A549 (cell line): ENCODE measurements around the gene C10orf67. TPM values are rescaled to one million over a fixed set of nuclear protein-coding genes. Genes with fewer than 3 reads are reported as not detected.

Experiments
- ATAC-seq, 2 experiments: fragments of 200-7000 bp in 1 of 2; fragments of >200 bp in 1 of 2; cut with Nextera tagmentation in 1 of 2; cut with Tn5 transposase in 1 of 2; 3 replicates each; pipeline versions ENCODE4 v1.8.0 to v1.9.1; 2018 to 2020; ENCODE audit warnings: mild to moderate bottlenecking in 1 of 2, moderate library complexity in 1 of 2
- CTCF ChIA-PET: fragments of 300-600 bp; sonication (Branson Sonifier 250); formaldehyde crosslinking; extraction: SDS; loops from one replicate; lab custom pipeline; 2021; ENCODE audit warnings: antibody characterized with exemption, inconsistent platforms; lab: Yijun Ruan, JAX
- POLR2A ChIA-PET: fragments of 350-600 bp; formaldehyde crosslinking; extraction: SDS; loops from one replicate; lab custom pipeline; 2021; ENCODE audit warnings: antibody characterized with exemption, inconsistent platforms; lab: Yijun Ruan, JAX
- DNase-seq, 2 experiments: peaks; one replicate each; pipeline versions ENCODE4 v3.0.0 to v3.0.0-alpha.2; 2011 to 2016; ENCODE audit warnings: low read depth in 1 of 2, low spot score in 1 of 2
- FAIRE-seq: peaks from 2 replicates; lab custom pipeline; 2011; peaks lifted over from hg19 to GRCh38; lab: Jason Lieb, UNC
- H3K27ac ChIP-seq, 2 experiments: fragments of >200 bp; sonication (Bioruptor Twin); formaldehyde crosslinking; 3 replicates each; pipeline ENCODE4 v1.5.1; 2016 to 2017
- H3K4me1 ChIP-seq: fragments of >200 bp; sonication (Bioruptor Twin); formaldehyde crosslinking; 3 replicates; pipeline ENCODE4 v1.6.1; 2016
- H3K4me2 ChIP-seq: fragments of >200 bp; sonication (Bioruptor Twin); formaldehyde crosslinking; 3 replicates; pipeline ENCODE4 v1.6.1; 2016
- H3K4me3 ChIP-seq: fragments of >200 bp; sonication (Bioruptor Twin); formaldehyde crosslinking; 3 replicates; pipeline ENCODE4 v1.5.1; 2016
- H3K9me3 ChIP-seq: fragments of >200 bp; sonication (Bioruptor Twin); formaldehyde crosslinking; 3 replicates; pipeline ENCODE4 v1.6.1; 2016
- BCL3 ChIP-seq: fragments of >200 bp; sonication (Bioruptor Twin); formaldehyde crosslinking; IDR thresholded peaks from 3 replicates; pipeline ENCODE4 v1.6.1; 2016
- CHD4 ChIP-seq: fragments of 200-600 bp; sonication (generic); IDR thresholded peaks from 2 replicates; pipeline ENCODE4 v1.6.1; 2016; ENCODE audit warnings: antibody characterized with exemption, mild to moderate bottlenecking, borderline replicate concordance
- HDAC2 ChIP-seq: fragments of 200-600 bp; sonication (generic); IDR thresholded peaks from 2 replicates; pipeline ENCODE4 v1.6.1; 2016
- HMGXB4 ChIP-seq: fragments of 250-450 bp; sonication (Bioruptor Pico); IDR thresholded peaks from 2 replicates; pipeline ENCODE4 v1.5.0; 2021; ENCODE audit warnings: mild to moderate bottlenecking, moderate library complexity, borderline replicate concordance
- MYC ChIP-seq: IDR thresholded peaks from 2 replicates; pipeline ENCODE4 v1.6.1; 2012; ENCODE audit warnings: mild to moderate bottlenecking, inconsistent platforms, low read length, improper control_type of control experiment, borderline replicate concordance
- NPAS2 ChIP-seq: fragments of 250-450 bp; sonication (Bioruptor Pico); IDR thresholded peaks from 2 replicates; pipeline ENCODE4 v1.8.0; 2022; ENCODE audit warnings: mild to moderate bottlenecking, moderate library complexity, borderline replicate concordance
- PBX3 ChIP-seq: IDR thresholded peaks from 2 replicates; pipeline ENCODE4 v1.6.1; 2012
- POLR2A ChIP-seq: IDR thresholded peaks from 2 replicates; pipeline ENCODE4 v1.6.1; 2012; ENCODE audit warnings: mild to moderate bottlenecking, low read length
- POLR2AphosphoS2 ChIP-seq: conservative IDR thresholded peaks from 2 replicates; pipeline ENCODE4 v1.6.1; 2012; ENCODE audit warnings: low read length, improper control_type of control experiment, inconsistent platforms
- RARB ChIP-seq: fragments of 250-450 bp; sonication (Bioruptor Pico); IDR thresholded peaks from 2 replicates; pipeline ENCODE4 v1.8.0; 2021; ENCODE audit warnings: mild to moderate bottlenecking, moderate library complexity
- REST ChIP-seq: fragments of 200-600 bp; sonication (generic); IDR thresholded peaks from 2 replicates; pipeline ENCODE4 v1.6.1; 2016; ENCODE audit warnings: antibody characterized with exemption, mild to moderate bottlenecking, moderate library complexity
- RNF2 ChIP-seq: fragments of 200-600 bp; sonication (generic); IDR thresholded peaks from 2 replicates; pipeline ENCODE4 v1.6.1; 2016; ENCODE audit warnings: low read depth, mild to moderate bottlenecking, antibody characterized with exemption, moderate library complexity, borderline replicate concordance
- ZC3H11A ChIP-seq: fragments of 450-650 bp; IDR thresholded peaks from 2 replicates; pipeline ENCODE4 v1.6.1; 2014; ENCODE audit warnings: antibody characterized with exemption, mild to moderate bottlenecking
- ZFP36 ChIP-seq: fragments of 450-650 bp; IDR thresholded peaks from 2 replicates; pipeline ENCODE4 v1.6.1; 2014; ENCODE audit warnings: borderline replicate concordance; ENCODE audit not compliant: partially characterized antibody
- ZNF302 ChIP-seq: fragments of 250-450 bp; sonication (Bioruptor Pico); IDR thresholded peaks from 2 replicates; pipeline ENCODE4 v1.9.0; 2021; ENCODE audit warnings: inconsistent platforms, mild to moderate bottlenecking, moderate library complexity
- ZSCAN20 ChIP-seq: fragments of 250-450 bp; sonication (Bioruptor Pico); IDR thresholded peaks from 2 replicates; pipeline ENCODE4 v1.8.0; 2022; ENCODE audit warnings: mild to moderate bottlenecking, moderate library complexity
- WGBS: methylation state at CpG from one replicate; pipeline ENCODE4 v1.1.6; 2017; ENCODE audit errors: missing lambda C conversion rate; 5-methylcytosine and 5-hydroxymethylcytosine counted together
- polyA plus RNA-seq, 4 experiments: library from polyadenylated mRNA; depleted of rRNA in 3 of 4; stranded (reverse); fragments of >200 nt; fragmentation: RNase III in 1 of 4; extraction: RNeasy Plus Mini Kit Qiagen cat#74134 plus additional on column Dnase treatment in 1 of 4; gene quantifications; 2 replicates in 3 of 4; 3 replicates in 1 of 4; pipeline ENCODE4 v1.2.3, GENCODE V29; 2011 to 2017

C10orf67 gene
- polyA plus RNA-seq, 2 of the 4 experiments (the other 2 are of a cell fraction) = 0.06 to 0.09 TPM

- ATAC-seq (no peak), FAIRE-seq (no peak), DNase-seq (no peak)
- 73% methylated on average over 33 of the region's 107 CpGs for WGBS
- no peak for TF ChIP-seq HMGXB4 (CRISPR knock-in tag)
- no peak for TF ChIP-seq NPAS2 (CRISPR knock-in tag)
- TF ChIP-seq CHD4 = no peak
- no peak for TF ChIP-seq BCL3
- no peak for TF ChIP-seq RARB (CRISPR knock-in tag)
- TF ChIP-seq REST = no peak
- no peak for TF ChIP-seq RNF2
- TF ChIP-seq PBX3 = no peak
- TF ChIP-seq POLR2AphosphoS2 = no peak
- no peak for TF ChIP-seq ZC3H11A
- no peak for TF ChIP-seq HDAC2
- ChIA-PET POLR2A (no interaction called here), CTCF (interaction anchor here (0.6 kb wide), 1 partner anchor 28 kb away, joined by 3 read pairs; no protein-coding TSS in a partner anchor)
- peak within 1 kb of the TSS; percentile 34; the same call in 2 of the 3 replicates for H3K4me2 ChIP-seq
- no peak within 1 kb of the TSS for H3K27ac ChIP-seq
- no peaks in the 10 kb centered on the region for H3K9me3 ChIP-seq
- H3K4me1 ChIP-seq = no peaks in the 10 kb centered on the region
- H3K4me3 ChIP-seq = no peak within 1 kb of the TSS
These were observed 152.6 kb downstream of the C10orf67 start, which contains the start of gene PTF1A for GRCh38 chr10:23191764-23192711. PTF1A (plus strand) TSS chr10:23192312; CDS start chr10:23192531, 219 bp downstream.

GRCh38 chr10:23190872-23191763 lies 153.5 kb downstream of the C10orf67 start:
- Histone ChIP-seq H3K27ac (no peak overlapping the region), H3K4me3 (no peak overlapping the region), H3K4me2 (no peak overlapping the region), H3K9me3 (no peaks in the 10 kb centered on the region), H3K4me1 (no peaks in the 10 kb centered on the region)
- WGBS = 36% methylated on average over 23 of the region's 36 CpGs
- ChIA-PET CTCF (interaction anchor here (2.6 kb wide), 1 partner anchor 33 kb away, joined by 9 read pairs; no protein-coding TSS in a partner anchor), POLR2A (no interaction called here)
- FAIRE-seq (no peak), DNase-seq (no peak), ATAC-seq (no peak; a peak in 1 of 6 replicates)
- TF ChIP-seq POLR2AphosphoS2 (no peak), ZNF302 (CRISPR knock-in tag) (no peak), ZFP36 (no peak), ZSCAN20 (CRISPR knock-in tag) (no peak), REST (no peak), MYC (no peak), POLR2A (no peak), CHD4 (no peak), HMGXB4 (CRISPR knock-in tag) (no peak)
